H9 (cell line): ENCODE measurements around the gene CBX5. TPM values are rescaled to one million over a fixed set of nuclear protein-coding genes. Genes with fewer than 3 reads are reported as not detected.

Experiments used
- DNase-seq: peaks from one replicate; pipeline ENCODE4 v3.0.0-alpha.2; 2017
- H2AFZ ChIP-seq: one replicate; pipeline ENCODE4 v1.6.1; 2013; ENCODE audit warnings: mild to moderate bottlenecking, low read length, control low read depth, moderate library complexity
- H2AK5ac ChIP-seq: 2 replicates; pipeline ENCODE4 v1.6.1; 2013; ENCODE audit warnings: low read length, control low read depth, mixed read lengths; ENCODE audit not compliant: insufficient read length
- H2BK120ac ChIP-seq: one replicate; pipeline ENCODE4 v1.6.1; 2013; ENCODE audit warnings: low read depth, mild to moderate bottlenecking, low read length, control low read depth, inconsistent platforms; ENCODE audit not compliant: poor library complexity, severe bottlenecking
- H2BK12ac ChIP-seq: 2 replicates; pipeline ENCODE4 v1.6.1; 2013; ENCODE audit warnings: low read length, control low read depth, mixed read lengths, low read depth; ENCODE audit not compliant: insufficient read length
- H2BK15ac ChIP-seq: 2 replicates; pipeline ENCODE4 v1.6.1; 2013; ENCODE audit warnings: low read depth, low read length, control low read depth
- H2BK20ac ChIP-seq: one replicate; pipeline ENCODE4 v1.6.1; 2013; ENCODE audit warnings: low read depth, mild to moderate bottlenecking, low read length, control low read depth, inconsistent platforms; ENCODE audit not compliant: poor library complexity, severe bottlenecking
- H2BK5ac ChIP-seq: 2 replicates; pipeline ENCODE4 v1.6.1; 2013; ENCODE audit warnings: low read length, control low read depth, mixed read lengths; ENCODE audit not compliant: insufficient read length
- H3K14ac ChIP-seq: 2 replicates; pipeline ENCODE4 v1.6.1; 2013; ENCODE audit warnings: low read length, control low read depth; ENCODE audit not compliant: insufficient read depth
- H3K18ac ChIP-seq: 2 replicates; pipeline ENCODE4 v1.6.1; 2013; ENCODE audit warnings: low read depth, mild to moderate bottlenecking, mixed read lengths, low read length, control low read depth; ENCODE audit not compliant: insufficient read length
- H3K23ac ChIP-seq: 2 replicates; pipeline ENCODE4 v1.6.1; 2013; ENCODE audit warnings: low read length, control low read depth, mixed read lengths, low read depth; ENCODE audit not compliant: insufficient read length
- H3K23me2 ChIP-seq: 2 replicates; pipeline ENCODE4 v1.6.1; 2013; ENCODE audit warnings: low read depth, mild to moderate bottlenecking, mixed read lengths, low read length, control low read depth; ENCODE audit not compliant: insufficient read length, poor library complexity, severe bottlenecking
- H3K27ac ChIP-seq: 2 replicates; pipeline ENCODE4 v1.5.1; 2013; ENCODE audit warnings: low read length, control low read depth, mixed read lengths, low read depth; ENCODE audit not compliant: insufficient read length
- H3K27me3 ChIP-seq: 2 replicates; pipeline ENCODE4 v1.6.1; 2013; ENCODE audit warnings: low read length, control low read depth, inconsistent platforms; ENCODE audit not compliant: insufficient read depth
- H3K4ac ChIP-seq: 2 replicates; pipeline ENCODE4 v1.6.1; 2013; ENCODE audit warnings: low read depth, mild to moderate bottlenecking, control low read depth, inconsistent platforms, low read length, moderate library complexity
- H3K4me1 ChIP-seq: 2 replicates; pipeline ENCODE4 v1.6.1; 2013; ENCODE audit warnings: low read length, control low read depth, inconsistent platforms; ENCODE audit not compliant: insufficient read depth
- H3K4me2 ChIP-seq: 2 replicates; pipeline ENCODE4 v1.6.1; 2013; ENCODE audit warnings: low read length, control low read depth, mixed read lengths; ENCODE audit not compliant: insufficient read length, insufficient read depth
- H3K56ac ChIP-seq: 2 replicates; pipeline ENCODE4 v1.6.1; 2013; ENCODE audit warnings: low read depth, mild to moderate bottlenecking, mixed read lengths, low read length, control low read depth; ENCODE audit not compliant: insufficient read length
- H3K79me1 ChIP-seq: 2 replicates; pipeline ENCODE4 v1.6.1; 2013; ENCODE audit warnings: low read depth, mild to moderate bottlenecking, moderate library complexity, low read length, control low read depth, inconsistent platforms; ENCODE audit not compliant: insufficient read depth, poor library complexity, severe bottlenecking
- H3K79me2 ChIP-seq: 2 replicates; pipeline ENCODE4 v1.6.1; 2013; ENCODE audit warnings: low read length, control low read depth, inconsistent platforms; ENCODE audit not compliant: insufficient read depth
- H3K9ac ChIP-seq: 2 replicates; pipeline ENCODE4 v1.6.1; 2013; ENCODE audit warnings: low read length, control low read depth, mixed read lengths; ENCODE audit not compliant: insufficient read length; ENCODE audit errors: extremely low read depth
- H3K9me3 ChIP-seq: one replicate; pipeline ENCODE4 v1.6.1; 2013; ENCODE audit warnings: low read depth, low read length, inconsistent platforms; ENCODE audit not compliant: control insufficient read depth
- H3T11ph ChIP-seq: one replicate; pipeline ENCODE4 v1.6.1; 2013; ENCODE audit warnings: mild to moderate bottlenecking, low read length, control low read depth, inconsistent platforms
- H4K20me1 ChIP-seq: one replicate; pipeline ENCODE4 v1.6.1; 2013; ENCODE audit not compliant: control insufficient read depth, insufficient read length, insufficient read depth
- H4K5ac ChIP-seq: 2 replicates; pipeline ENCODE4 v1.6.1; 2013; ENCODE audit warnings: low read depth, mild to moderate bottlenecking, mixed read lengths, low read length, control low read depth; ENCODE audit not compliant: insufficient read length
- H4K8ac ChIP-seq: replicated peaks from 2 replicates; pipeline ENCODE4 v1.6.1; 2013; ENCODE audit warnings: low read length, control low read depth, mixed read lengths, low read depth; ENCODE audit not compliant: insufficient read length
- H4K91ac ChIP-seq: 2 replicates; pipeline ENCODE4 v1.6.1; 2013; ENCODE audit warnings: low read depth, mild to moderate bottlenecking, moderate library complexity, mixed read lengths, low read length, control low read depth; ENCODE audit not compliant: insufficient read length
- H3K27ac Mint-ChIP-seq, 3 experiments: 2 replicates in 2 of 3; 3 replicates in 1 of 3; pipeline ENCODE4 v1.8.0; 2020 to 2021; ENCODE audit warnings: mixed read lengths in 3 of 3, mild to moderate bottlenecking in 1 of 3, moderate library complexity in 1 of 3
- H3K27me3 Mint-ChIP-seq: 2 replicates; pipeline ENCODE4 v1.8.0; 2021; ENCODE audit warnings: low read depth, mild to moderate bottlenecking, moderate library complexity, mixed read lengths
- H3K36me3 Mint-ChIP-seq, 3 experiments: 2 replicates in 2 of 3; 3 replicates in 1 of 3; pipeline ENCODE4 v1.8.0; 2020 to 2021; ENCODE audit warnings: low read depth in 3 of 3, mixed read lengths in 3 of 3; ENCODE audit not compliant: insufficient read depth in 1 of 3
- H3K4me1 Mint-ChIP-seq, 2 experiments: 2 replicates each; pipeline ENCODE4 v1.8.0; 2020; ENCODE audit warnings: mixed read lengths in 2 of 2
- H3K4me3 Mint-ChIP-seq, 2 experiments: 2 replicates in 1 of 2; 3 replicates in 1 of 2; pipeline ENCODE4 v1.8.0; 2020 to 2021; ENCODE audit warnings: mild to moderate bottlenecking in 2 of 2, mixed read lengths in 2 of 2, moderate library complexity in 1 of 2
- H3K9me3 Mint-ChIP-seq, 2 experiments: 2 replicates in 1 of 2; 3 replicates in 1 of 2; pipeline ENCODE4 v1.8.0; 2020; ENCODE audit warnings: mild to moderate bottlenecking in 2 of 2, mixed read lengths in 2 of 2, moderate library complexity in 1 of 2
- CTCF ChIP-seq: fragments of 200-600 bp; sonication (generic); conservative IDR thresholded peaks from 3 replicates; pipeline ENCODE4 v1.8.0; 2021; ENCODE audit warnings: antibody characterized with exemption, mild to moderate bottlenecking
- WGBS: extraction: QIAGEN DNeasy Blood & Tissue Kit; methylation state at CpG from one replicate; pipeline ENCODE4 v1.1.7; 2013; ENCODE audit warnings: missing lambda C conversion rate, low lambda C conversion rate, mixed read lengths; ENCODE audit not compliant: insufficient read length; ENCODE audit errors: extremely low coverage; 5-methylcytosine and 5-hydroxymethylcytosine counted together
- total RNA-seq: library from RNA; stranded (reverse); gene quantifications from 2 replicates; pipeline ENCODE4 v1.2.1, GENCODE V29; 2021

The CBX5 gene
- total RNA-seq, 1 experiment from 2014 or later, result 206 TPM

GRCh38 chr12:54199034-54199433 is 80.9 kb downstream of the CBX5 start:
- no peak overlapping the region for H3K27ac Mint-ChIP-seq
- H3K4me1 Mint-ChIP-seq, result peaks cover 7 to 23% of the 10 kb centered on the region in 2 experiments; a peak in 3 of 4 replicates
- no peak overlapping the region for H2BK5ac ChIP-seq
- no peak overlapping the region for H2AFZ ChIP-seq
- H3K27me3 ChIP-seq, result no peaks in the 10 kb centered on the region; the same call in 1 of the 2 replicates
- H4K5ac ChIP-seq, result no peak overlapping the region
- 0 out of 2 replicates have a peak, but pooled peaks cover 2% of the 10 kb centered on the region for H3K4me1 ChIP-seq
- H4K8ac ChIP-seq, result no peak overlapping the region
- H3K36me3 Mint-ChIP-seq, result no peaks in the 10 kb centered on the region
- no peak overlapping the region for H2BK15ac ChIP-seq
- no peaks in the 10 kb centered on the region for H3K9me3 ChIP-seq
- H3K9me3 Mint-ChIP-seq, result peaks cover 0 to 3% of the 10 kb centered on the region in 2 experiments; a peak in 2 of 5 replicates
- no peak overlapping the region for H3K56ac ChIP-seq
- H3K9ac ChIP-seq, result no peak overlapping the region
- H3T11ph ChIP-seq, result no peak overlapping the region
- WGBS, result no CpG with 5 or more reads among the region's 6 CpGs
- H2BK20ac ChIP-seq, result no peak overlapping the region
- H2BK120ac ChIP-seq, result no peak overlapping the region
- H3K23ac ChIP-seq, result no peak overlapping the region
- H3K79me2 ChIP-seq, result no peaks in the 10 kb centered on the region
- H3K4ac ChIP-seq, result no peak overlapping the region
- H3K4me3 Mint-ChIP-seq, result no peak overlapping the region
- H3K14ac ChIP-seq, result no peak overlapping the region; the same call in 1 of the 2 replicates
- H2BK12ac ChIP-seq, result no peak overlapping the region
- H3K4me2 ChIP-seq, result no peak overlapping the region
- no peak overlapping the region for H3K27ac ChIP-seq
- peaks cover 100% of the 10 kb centered on the region for H3K27me3 Mint-ChIP-seq
- DNase-seq, result no peak
- no peak overlapping the region for H4K91ac ChIP-seq
- H2AK5ac ChIP-seq, result no peak overlapping the region
- H3K79me1 ChIP-seq, result no peaks in the 10 kb centered on the region
- no peak for TF ChIP-seq CTCF
- H3K18ac ChIP-seq, result no peak overlapping the region
- no peaks in the 10 kb centered on the region for H3K23me2 ChIP-seq
- H4K20me1 ChIP-seq, result no peaks in the 10 kb centered on the region
